ENCODE data around the gene NECTIN2.

The NECTIN2 gene

GRCh38 chr19:44847144-44848035 lies 1.3 kb downstream of the NECTIN2 start:
- TF ChIP-seq CTCF (IDR thresholded peaks at IDR 0.05; ENCODE audit: extremely low read depth, missing control alignments), result no peak
- no peak for DNase-seq (ENCODE audit: low spot score)

GRCh38 chr19:44848036-44848811 lies 2.1 kb downstream of the NECTIN2 start:
- TF ChIP-seq CTCF (IDR thresholded peaks at IDR 0.05; ENCODE audit: extremely low read depth, missing control alignments), result no peak
- no peak for DNase-seq (ENCODE audit: low spot score)

- DNase-seq (ENCODE audit: low spot score), result no peak
- no peak for TF ChIP-seq CTCF (IDR thresholded peaks at IDR 0.05; ENCODE audit: extremely low read depth, missing control alignments)
Measured at GRCh38 chr19:44848812-44849447, 2.8 kb downstream of the NECTIN2 start.

GRCh38 chr19:44850641-44851109 lies 4.6 kb downstream of the NECTIN2 start:
- no peak for DNase-seq (ENCODE audit: low spot score)
- TF ChIP-seq CTCF (IDR thresholded peaks at IDR 0.05; ENCODE audit: extremely low read depth, missing control alignments), result no peak

GRCh38 chr19:44851427-44851826 lies 5.3 kb downstream of the NECTIN2 start:
- DNase-seq (ENCODE audit: low spot score), result no peak
- no peak for TF ChIP-seq CTCF (IDR thresholded peaks at IDR 0.05; ENCODE audit: extremely low read depth, missing control alignments)

- DNase-seq (ENCODE audit: low spot score), result no peak
- TF ChIP-seq CTCF (IDR thresholded peaks at IDR 0.05; ENCODE audit: extremely low read depth, missing control alignments), result no peak
Measured at GRCh38 chr19:44855606-44856005, 9.5 kb downstream of the NECTIN2 start.
